LNCAP (cell line): ENCODE measurements around the gene STK32B.

Experiments
- TF ChIP-seq, protein P1 (sequence below): fragments of 450-650 bp; IDR thresholded peaks from 2 replicates; pipeline ENCODE4 v1.5.1; 2017; ENCODE audit warnings: mild to moderate bottlenecking

Gene STK32B

DNA sequence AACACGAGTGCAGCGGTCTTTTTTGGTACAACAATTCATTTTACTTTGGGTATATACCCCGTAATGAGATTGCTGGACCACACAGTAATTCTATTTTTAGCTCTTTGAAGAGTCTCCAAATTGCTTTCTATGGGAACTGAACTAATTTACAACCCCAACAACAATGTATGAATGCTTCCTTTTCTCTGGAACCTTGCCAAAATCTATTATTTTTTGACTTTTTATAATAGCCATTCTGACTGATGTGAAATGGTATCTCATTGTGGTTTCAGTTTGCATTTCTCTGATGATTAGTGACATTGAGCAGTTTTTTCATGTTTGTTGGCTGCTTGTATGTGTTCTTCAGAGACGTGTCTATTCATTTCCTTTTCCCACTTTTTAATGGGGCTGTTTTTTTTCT is 240.8 kb downstream of the STK32B start:
- TF ChIP-seq, protein P1, sequence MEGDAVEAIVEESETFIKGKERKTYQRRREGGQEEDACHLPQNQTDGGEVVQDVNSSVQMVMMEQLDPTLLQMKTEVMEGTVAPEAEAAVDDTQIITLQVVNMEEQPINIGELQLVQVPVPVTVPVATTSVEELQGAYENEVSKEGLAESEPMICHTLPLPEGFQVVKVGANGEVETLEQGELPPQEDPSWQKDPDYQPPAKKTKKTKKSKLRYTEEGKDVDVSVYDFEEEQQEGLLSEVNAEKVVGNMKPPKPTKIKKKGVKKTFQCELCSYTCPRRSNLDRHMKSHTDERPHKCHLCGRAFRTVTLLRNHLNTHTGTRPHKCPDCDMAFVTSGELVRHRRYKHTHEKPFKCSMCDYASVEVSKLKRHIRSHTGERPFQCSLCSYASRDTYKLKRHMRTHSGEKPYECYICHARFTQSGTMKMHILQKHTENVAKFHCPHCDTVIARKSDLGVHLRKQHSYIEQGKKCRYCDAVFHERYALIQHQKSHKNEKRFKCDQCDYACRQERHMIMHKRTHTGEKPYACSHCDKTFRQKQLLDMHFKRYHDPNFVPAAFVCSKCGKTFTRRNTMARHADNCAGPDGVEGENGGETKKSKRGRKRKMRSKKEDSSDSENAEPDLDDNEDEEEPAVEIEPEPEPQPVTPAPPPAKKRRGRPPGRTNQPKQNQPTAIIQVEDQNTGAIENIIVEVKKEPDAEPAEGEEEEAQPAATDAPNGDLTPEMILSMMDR: no peak

DNA sequence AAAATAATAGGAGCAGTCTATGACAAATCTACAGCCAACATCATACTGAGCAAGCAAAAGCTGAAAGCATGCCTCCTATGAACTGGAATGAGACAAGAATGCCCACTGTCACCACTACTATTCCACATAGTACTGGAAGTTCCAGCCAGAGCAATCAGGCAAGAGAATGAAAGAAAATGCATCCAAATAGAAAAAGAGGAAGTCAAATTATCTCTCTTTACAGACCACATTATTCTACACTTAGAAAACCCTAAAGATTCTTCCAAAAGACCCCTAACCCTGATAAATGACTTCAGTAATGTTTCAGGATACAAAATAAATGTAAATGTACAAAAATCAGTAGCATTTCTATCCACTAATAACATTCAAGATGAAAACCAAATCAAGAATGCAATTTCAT is 249.0 kb downstream of the STK32B start:
- TF ChIP-seq, protein P1: no peak

DNA sequence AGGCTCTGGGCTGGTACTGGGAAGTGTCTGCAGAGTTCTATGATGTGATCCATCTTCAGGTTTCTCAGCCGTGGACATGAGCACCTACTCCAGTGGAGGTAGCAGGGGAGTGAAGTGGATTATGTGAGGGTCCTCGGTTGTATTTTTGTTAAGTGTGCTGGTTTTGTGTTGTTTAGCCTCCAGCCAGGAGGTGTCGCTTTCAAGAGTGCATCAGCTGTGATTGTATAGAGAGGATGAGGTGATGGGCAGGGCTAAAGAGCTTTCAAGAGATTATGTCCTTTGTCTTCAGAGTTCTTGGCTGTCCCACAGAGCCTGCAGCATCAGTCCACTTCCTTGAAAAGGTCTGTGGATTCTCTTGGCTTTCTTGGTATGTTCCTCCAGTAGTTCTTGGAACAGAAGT is 256.6 kb downstream of the STK32B start:
- TF ChIP-seq, protein P1: no peak

DNA sequence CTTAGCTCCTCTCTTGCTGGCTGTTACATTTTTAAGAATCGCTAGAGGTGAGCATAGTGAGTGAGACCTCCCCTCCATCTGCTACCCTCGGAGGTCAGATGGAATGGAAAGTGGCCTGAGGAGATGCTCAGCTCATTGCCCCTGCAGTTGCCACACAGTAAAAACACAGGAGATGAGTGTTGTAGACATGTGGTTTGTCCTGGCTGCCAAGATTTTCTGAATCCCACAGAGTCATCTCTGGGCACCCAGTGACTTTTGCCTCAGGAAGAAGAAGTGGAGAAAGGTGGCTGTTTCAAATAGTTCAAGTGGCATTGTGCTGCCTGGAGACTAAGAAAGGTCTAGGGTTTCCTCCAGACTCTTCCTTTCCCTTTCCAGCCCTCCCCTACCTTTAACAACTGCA is 271.0 kb downstream of the STK32B start:
- TF ChIP-seq, protein P1: no peak

DNA sequence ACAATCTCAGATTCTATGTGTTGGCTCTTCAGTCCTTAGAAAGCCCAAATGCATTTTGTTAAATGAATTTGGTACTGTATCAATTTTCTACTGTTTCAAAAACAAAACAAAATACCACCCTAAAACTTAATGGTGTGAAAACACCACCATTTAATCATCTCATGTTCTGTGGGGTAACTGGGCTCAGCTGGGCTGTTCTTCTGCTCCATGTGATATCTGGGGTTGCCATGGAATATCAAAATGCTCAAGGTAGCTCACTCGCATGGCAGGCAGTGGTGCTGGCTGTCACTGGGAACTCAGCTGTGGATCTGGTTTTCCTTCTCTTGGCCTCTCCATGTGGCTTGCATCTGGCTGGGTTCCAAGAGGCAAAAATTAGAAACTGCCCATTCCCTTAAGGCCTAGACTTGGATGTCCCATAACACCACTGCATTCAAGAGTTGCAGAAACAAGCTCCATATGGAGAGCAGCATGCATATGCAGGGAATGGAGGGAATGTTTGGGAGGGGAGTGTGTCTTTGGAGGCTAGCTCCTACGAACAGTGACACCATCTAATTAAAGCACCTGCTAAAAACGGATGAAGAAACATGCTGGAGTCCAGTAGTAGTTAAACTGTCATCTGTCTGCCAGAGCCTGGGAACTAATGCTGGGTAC is 279.2 kb downstream of the STK32B start:
- TF ChIP-seq, protein P1: no peak

DNA sequence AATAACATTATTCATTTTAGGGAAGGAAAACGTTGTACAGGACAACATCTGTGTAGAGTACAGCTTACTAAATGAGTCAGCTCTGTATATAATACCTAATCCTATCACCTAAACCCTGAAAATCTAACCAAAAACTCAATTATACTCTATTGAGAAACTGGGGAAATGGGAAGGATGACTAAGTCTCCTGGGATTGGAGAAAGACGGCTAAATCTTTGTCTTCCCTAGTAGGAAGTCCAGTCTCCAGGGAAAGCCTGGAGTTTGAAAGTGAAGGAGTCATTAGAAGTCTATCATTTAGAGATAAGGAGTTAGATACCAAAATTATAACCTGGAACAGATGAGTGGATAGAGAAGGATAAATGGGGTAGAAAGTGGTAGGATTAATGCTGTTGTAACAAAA is 286.5 kb downstream of the STK32B start:
- TF ChIP-seq, protein P1: no peak

DNA sequence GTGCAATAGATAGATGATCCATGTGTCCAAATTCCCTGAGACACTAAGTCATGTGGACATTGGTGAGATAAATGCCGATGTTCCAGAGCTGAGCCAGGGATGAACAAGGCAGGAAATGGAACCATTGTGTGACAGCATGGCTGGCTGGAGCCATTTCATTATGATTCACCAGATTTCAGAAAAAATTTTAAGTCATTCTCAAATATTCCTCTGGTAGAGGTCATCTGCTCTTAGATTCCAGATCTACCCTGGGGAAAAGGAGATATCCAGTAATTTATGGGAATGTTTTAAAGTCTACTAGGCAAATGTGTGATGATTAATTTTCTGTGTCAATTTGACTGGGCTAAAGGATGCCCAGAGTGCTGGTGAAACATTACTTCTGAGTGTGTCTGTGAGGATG is 287.3 kb downstream of the STK32B start:
- TF ChIP-seq, protein P1: no peak

DNA sequence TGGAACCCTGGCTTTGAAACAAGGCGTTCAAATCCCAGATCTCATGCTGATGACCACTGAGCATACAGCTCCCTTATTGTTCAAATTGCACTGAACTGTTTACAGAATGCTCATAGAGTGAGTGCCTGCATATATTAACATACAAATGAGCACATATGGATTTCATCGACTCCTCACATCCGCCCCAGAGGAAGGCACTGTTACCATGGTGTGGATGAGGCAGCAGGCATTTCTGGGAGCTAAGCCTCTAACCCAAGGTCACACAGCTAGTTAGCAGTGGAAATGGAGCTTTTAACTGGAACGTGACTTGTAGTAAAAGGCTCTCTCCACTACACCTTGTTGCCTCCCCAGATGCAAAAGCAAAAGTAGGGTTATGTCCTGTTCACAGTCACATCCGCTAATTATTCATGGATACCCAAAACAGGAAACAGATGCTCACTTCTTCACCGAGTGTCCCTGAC is 289.7 kb downstream of the STK32B start:
- TF ChIP-seq, protein P1: no peak
